ENCODE results near the gene FAM120A.

GRCh38 chr9:93582550-93582949 is 131.1 kb downstream of the FAM120A start:
- TF ChIP-seq ZNF281 (CRISPR knock-in tag; IDR thresholded peaks at IDR 0.05) (no peak), JUN (CRISPR knock-in tag; IDR thresholded peaks at IDR 0.05) (no peak), SP1 (CRISPR knock-in tag; conservative IDR thresholded peaks at IDR 0.05) (no peak), CREM (CRISPR knock-in tag; IDR thresholded peaks at IDR 0.05) (no peak), TP53 (CRISPR knock-in tag; IDR thresholded peaks at IDR 0.05) (no peak)
- TF ChIP-seq, protein P1, sequence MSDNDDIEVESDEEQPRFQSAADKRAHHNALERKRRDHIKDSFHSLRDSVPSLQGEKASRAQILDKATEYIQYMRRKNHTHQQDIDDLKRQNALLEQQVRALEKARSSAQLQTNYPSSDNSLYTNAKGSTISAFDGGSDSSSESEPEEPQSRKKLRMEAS (CRISPR knock-in tag; IDR thresholded peaks at IDR 0.05): no peak
- TF ChIP-seq, protein P2, sequence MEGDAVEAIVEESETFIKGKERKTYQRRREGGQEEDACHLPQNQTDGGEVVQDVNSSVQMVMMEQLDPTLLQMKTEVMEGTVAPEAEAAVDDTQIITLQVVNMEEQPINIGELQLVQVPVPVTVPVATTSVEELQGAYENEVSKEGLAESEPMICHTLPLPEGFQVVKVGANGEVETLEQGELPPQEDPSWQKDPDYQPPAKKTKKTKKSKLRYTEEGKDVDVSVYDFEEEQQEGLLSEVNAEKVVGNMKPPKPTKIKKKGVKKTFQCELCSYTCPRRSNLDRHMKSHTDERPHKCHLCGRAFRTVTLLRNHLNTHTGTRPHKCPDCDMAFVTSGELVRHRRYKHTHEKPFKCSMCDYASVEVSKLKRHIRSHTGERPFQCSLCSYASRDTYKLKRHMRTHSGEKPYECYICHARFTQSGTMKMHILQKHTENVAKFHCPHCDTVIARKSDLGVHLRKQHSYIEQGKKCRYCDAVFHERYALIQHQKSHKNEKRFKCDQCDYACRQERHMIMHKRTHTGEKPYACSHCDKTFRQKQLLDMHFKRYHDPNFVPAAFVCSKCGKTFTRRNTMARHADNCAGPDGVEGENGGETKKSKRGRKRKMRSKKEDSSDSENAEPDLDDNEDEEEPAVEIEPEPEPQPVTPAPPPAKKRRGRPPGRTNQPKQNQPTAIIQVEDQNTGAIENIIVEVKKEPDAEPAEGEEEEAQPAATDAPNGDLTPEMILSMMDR (IDR thresholded peaks at IDR 0.05): no peak

Measured in WTC11 (cell line).